GM12878 (cell line): Measurements from ENCODE around the gene SEMA7A. TPM values are rescaled to one million over a fixed set of nuclear protein-coding genes. Genes with fewer than 3 reads are reported as not detected.

Experiments used
- CBX3 ChIP-seq: fragments of 200-600 bp; sonication (generic); IDR thresholded peaks from 2 replicates; pipeline ENCODE4 v1.6.1; 2016; ENCODE audit warnings: low read depth, borderline replicate concordance
- CHD1 ChIP-seq: IDR thresholded peaks from 2 replicates; pipeline ENCODE4 v1.6.1; 2012; ENCODE audit warnings: low read depth, low read length, improper control_type of control experiment
- CHD2 ChIP-seq: IDR thresholded peaks from 2 replicates; pipeline ENCODE4 v1.6.1; 2011; ENCODE audit warnings: low read depth, low read length, improper control_type of control experiment, borderline replicate concordance
- CUX1 ChIP-seq: IDR thresholded peaks from 2 replicates; pipeline ENCODE4 v1.6.1; 2012; ENCODE audit warnings: improper control_type of control experiment, low read depth, low read length; ENCODE audit not compliant: insufficient replicate concordance
- E2F4 ChIP-seq: IDR thresholded peaks from 2 replicates; pipeline ENCODE4 v1.6.1; 2012; ENCODE audit warnings: low read depth, low read length, improper control_type of control experiment
- EP300 ChIP-seq, 2 experiments: fragments of 150-350 bp in 1 of 2; IDR thresholded peaks; 2 replicates each; pipeline ENCODE4 v1.6.1; 2011 to 2012; ENCODE audit warnings: low read depth in 2 of 2, low read length in 2 of 2, borderline replicate concordance in 1 of 2, improper control_type of control experiment in 1 of 2, inconsistent platforms in 1 of 2; ENCODE audit not compliant: control insufficient read depth in 1 of 2
- ETV6 ChIP-seq, 2 experiments: fragments of 450-650 bp in 1 of 2; IDR thresholded peaks in 1 of 2; conservative IDR thresholded peaks in 1 of 2; 2 replicates each; pipeline ENCODE4 v1.6.1; 2014; ENCODE audit warnings: antibody characterized with exemption in 1 of 2, borderline replicate concordance in 1 of 2, low read depth in 1 of 2, mild to moderate bottlenecking in 1 of 2, moderate library complexity in 1 of 2
- MTA2 ChIP-seq: fragments of 450-650 bp; IDR thresholded peaks from 2 replicates; pipeline ENCODE4 v1.6.1; 2016; ENCODE audit warnings: low read depth, mild to moderate bottlenecking, moderate library complexity
- MYC ChIP-seq: IDR thresholded peaks from 2 replicates; pipeline ENCODE4 v1.6.1; 2011; ENCODE audit warnings: mild to moderate bottlenecking, low read length, moderate library complexity, inconsistent platforms; ENCODE audit not compliant: insufficient read depth, insufficient replicate concordance, insufficient read length, severe bottlenecking
- SMARCA5 ChIP-seq: fragments of 450-650 bp; IDR thresholded peaks from 2 replicates; pipeline ENCODE4 v1.6.1; 2017; ENCODE audit warnings: mild to moderate bottlenecking
- SREBF2 ChIP-seq: IDR thresholded peaks from 2 replicates; pipeline ENCODE4 v1.6.1; 2012; ENCODE audit warnings: mild to moderate bottlenecking, low read length
- ZZZ3 ChIP-seq: IDR thresholded peaks from 2 replicates; pipeline ENCODE4 v1.6.1; 2011; ENCODE audit warnings: low read depth; ENCODE audit not compliant: control insufficient read depth, insufficient read length
- polyA plus RNA-seq, 11 experiments: library from polyadenylated mRNA; depleted of rRNA in 4 of 11; unstranded in 6 of 11; stranded (reverse) in 5 of 11; fragments of >200 nt; fragmentation: Nextera tagmentation in 4 of 11; fragmentation: Illumina TruSeq in 1 of 11; extraction: Ambion mirVana in 4 of 11; extraction: Trizol in 1 of 11; gene quantifications; 1 replicate in 1 of 11; 2 replicates in 10 of 11; pipeline versions ENCODE4 v1.2.1 to v1.2.3, GENCODE V29; 2011 to 2016; ENCODE audit warnings: inconsistent platforms in 2 of 11, missing spikeins in 2 of 11, low read depth in 1 of 11
- total RNA-seq, 4 experiments: library from RNA; depleted of rRNA in 3 of 4; stranded (reverse); fragments of >200 nt in 3 of 4; fragmentation: Illumina TruSeq in 1 of 4; extraction: Trizol in 1 of 4; gene quantifications; 2 replicates each; pipeline versions ENCODE4 v1.2.1 to v1.2.3, GENCODE V29; 2013 to 2021
- TF ChIP-seq, protein P1 (sequence below): fragments of 450-650 bp; formaldehyde crosslinking; IDR thresholded peaks from 2 replicates; pipeline ENCODE4 v1.5.0; 2022; ENCODE audit warnings: mild to moderate bottlenecking, missing genetic modification characterization
- TF ChIP-seq, protein P2 (sequence below): fragments of 450-650 bp; IDR thresholded peaks from 2 replicates; pipeline ENCODE4 v1.6.1; 2014; ENCODE audit warnings: mild to moderate bottlenecking

The SEMA7A gene
- total and polyA plus RNA-seq, 10 of the 15 experiments (the other 5 are each of a cell fraction or from before 2014, with no cell fraction given), result 0.08 to 112 (median 53.5) TPM

DNA sequence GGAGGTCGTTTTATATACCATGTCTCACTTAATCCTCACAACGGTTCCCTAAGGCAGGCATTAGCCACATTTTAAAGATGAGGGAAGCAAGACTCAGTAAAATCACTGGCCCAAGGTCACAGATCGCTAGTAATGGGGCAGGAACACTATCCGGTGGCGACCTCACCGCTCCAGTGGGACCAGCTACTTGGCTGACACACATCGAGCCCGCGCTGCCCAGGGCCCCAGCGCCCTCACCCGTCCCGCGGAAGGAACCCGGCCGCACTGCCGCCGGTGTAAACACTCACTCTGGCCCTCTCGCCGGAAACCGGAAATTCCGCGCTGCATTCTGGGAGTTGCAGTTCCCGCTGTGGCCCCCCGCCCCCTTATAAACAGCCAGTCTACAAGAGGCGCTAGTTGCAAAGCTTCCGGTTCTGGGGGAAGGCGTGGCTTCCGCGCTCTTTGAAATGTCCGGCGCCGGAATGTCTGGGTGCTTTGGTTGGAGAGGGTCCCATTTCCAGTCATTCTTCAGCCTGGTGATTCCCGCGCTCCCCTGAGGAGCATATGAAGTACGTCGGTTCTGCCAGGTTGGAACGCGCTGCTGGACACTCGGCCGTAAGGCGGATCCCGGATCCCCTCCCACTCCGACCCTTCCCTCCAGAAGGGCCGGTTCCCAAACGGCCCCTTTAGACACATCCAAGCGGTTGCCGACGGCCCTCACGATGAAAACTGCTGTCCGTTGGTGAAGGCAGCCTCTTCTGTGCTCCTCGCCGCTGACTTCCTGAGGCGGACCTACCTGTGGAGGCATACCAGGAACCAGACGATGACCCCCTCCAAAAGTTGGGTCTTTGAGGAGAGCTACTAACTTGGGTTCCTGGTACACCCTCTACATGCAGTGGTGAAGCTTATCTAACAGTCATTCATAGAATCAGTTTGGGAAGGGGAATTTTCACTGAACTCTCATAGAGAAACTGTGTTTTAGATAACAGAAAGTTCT lies 27.4 kb upstream of the SEMA7A start, which contains the start of gene UBL7 (continued):
- TF ChIP-seq CUX1, result no peak
- TF ChIP-seq ETV6 (conservative IDR thresholded peaks at IDR 0.05 in 1 of 2, IDR thresholded peaks at IDR 0.05 in 1 of 2; ENCODE audit: borderline replicate concordance in 1 of 2, low read depth in 1 of 2), result no peak
- TF ChIP-seq, protein P1, sequence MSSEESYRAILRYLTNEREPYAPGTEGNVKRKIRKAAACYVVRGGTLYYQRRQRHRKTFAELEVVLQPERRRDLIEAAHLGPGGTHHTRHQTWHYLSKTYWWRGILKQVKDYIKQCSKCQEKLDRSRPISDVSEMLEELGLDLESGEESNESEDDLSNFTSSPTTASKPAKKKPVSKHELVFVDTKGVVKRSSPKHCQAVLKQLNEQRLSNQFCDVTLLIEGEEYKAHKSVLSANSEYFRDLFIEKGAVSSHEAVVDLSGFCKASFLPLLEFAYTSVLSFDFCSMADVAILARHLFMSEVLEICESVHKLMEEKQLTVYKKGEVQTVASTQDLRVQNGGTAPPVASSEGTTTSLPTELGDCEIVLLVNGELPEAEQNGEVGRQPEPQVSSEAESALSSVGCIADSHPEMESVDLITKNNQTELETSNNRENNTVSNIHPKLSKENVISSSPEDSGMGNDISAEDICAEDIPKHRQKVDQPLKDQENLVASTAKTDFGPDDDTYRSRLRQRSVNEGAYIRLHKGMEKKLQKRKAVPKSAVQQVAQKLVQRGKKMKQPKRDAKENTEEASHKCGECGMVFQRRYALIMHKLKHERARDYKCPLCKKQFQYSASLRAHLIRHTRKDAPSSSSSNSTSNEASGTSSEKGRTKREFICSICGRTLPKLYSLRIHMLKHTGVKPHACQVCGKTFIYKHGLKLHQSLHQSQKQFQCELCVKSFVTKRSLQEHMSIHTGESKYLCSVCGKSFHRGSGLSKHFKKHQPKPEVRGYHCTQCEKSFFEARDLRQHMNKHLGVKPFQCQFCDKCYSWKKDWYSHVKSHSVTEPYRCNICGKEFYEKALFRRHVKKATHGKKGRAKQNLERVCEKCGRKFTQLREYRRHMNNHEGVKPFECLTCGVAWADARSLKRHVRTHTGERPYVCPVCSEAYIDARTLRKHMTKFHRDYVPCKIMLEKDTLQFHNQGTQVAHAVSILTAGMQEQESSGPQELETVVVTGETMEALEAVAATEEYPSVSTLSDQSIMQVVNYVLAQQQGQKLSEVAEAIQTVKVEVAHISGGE (CRISPR knock-in tag), result 0 out of 2 replicates have a peak, but pooled peaks have one; percentile 28
- TF ChIP-seq CHD2, result peak; percentile 87
- TF ChIP-seq MTA2, result no peak; the same call in 1 of the 2 replicates
- TF ChIP-seq, protein P2, sequence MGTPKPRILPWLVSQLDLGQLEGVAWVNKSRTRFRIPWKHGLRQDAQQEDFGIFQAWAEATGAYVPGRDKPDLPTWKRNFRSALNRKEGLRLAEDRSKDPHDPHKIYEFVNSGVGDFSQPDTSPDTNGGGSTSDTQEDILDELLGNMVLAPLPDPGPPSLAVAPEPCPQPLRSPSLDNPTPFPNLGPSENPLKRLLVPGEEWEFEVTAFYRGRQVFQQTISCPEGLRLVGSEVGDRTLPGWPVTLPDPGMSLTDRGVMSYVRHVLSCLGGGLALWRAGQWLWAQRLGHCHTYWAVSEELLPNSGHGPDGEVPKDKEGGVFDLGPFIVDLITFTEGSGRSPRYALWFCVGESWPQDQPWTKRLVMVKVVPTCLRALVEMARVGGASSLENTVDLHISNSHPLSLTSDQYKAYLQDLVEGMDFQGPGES, result no peak
- TF ChIP-seq SMARCA5, result peak; percentile 73; the same call in 1 of the 2 replicates
- no peak for TF ChIP-seq CHD1
- no peak for TF ChIP-seq CBX3
- TF ChIP-seq MYC, result no peak
- TF ChIP-seq ZZZ3, result no peak
- TF ChIP-seq EP300 (IDR thresholded peaks at IDR 0.05; ENCODE audit: borderline replicate concordance in 1 of 2, control insufficient read depth in 1 of 2, low read depth in 2 of 2, low read length in 2 of 2), result no peak
- peak; percentile 90 for TF ChIP-seq E2F4
- TF ChIP-seq SREBF2, result no peak
